GM19328 (cell line): ENCODE results near the gene PAOX.
A peak's percentile ranks its signal among the peaks of the same experiment; 100 is the strongest.

ENCODE experiments used
- ATAC-seq: cut with Tn5 transposase; IDR thresholded peaks from one replicate; pipeline ENCODE4 v1.9.1; 2021; ENCODE audit warnings: mild to moderate bottlenecking, moderate library complexity; ENCODE audit not compliant: unreplicated experiment

Gene PAOX

GRCh38 chr10:133349577-133350011 is 29.5 kb upstream of the PAOX start:
- no peak for ATAC-seq

GRCh38 chr10:133350283-133350949 is 28.6 kb upstream of the PAOX start:
- no peak for ATAC-seq

- ATAC-seq = no peak
Observed at GRCh38 chr10:133350950-133351329, 28.1 kb upstream of the PAOX start.

GRCh38 chr10:133351408-133352318 is 27.4 kb upstream of the PAOX start:
- ATAC-seq = no peak

- ATAC-seq = no peak
Observed at GRCh38 chr10:133353202-133353959, 25.7 kb upstream of the PAOX start.

GRCh38 chr10:133353988-133354605 is 25.0 kb upstream of the PAOX start:
- ATAC-seq = no peak

GRCh38 chr10:133354672-133355240 is 24.3 kb upstream of the PAOX start:
- no peak for ATAC-seq

GRCh38 chr10:133355266-133355665 is 23.8 kb upstream of the PAOX start:
- ATAC-seq = no peak

GRCh38 chr10:133355991-133356390 is 23.1 kb upstream of the PAOX start:
- no peak for ATAC-seq

- ATAC-seq = no peak
Observed at GRCh38 chr10:133356549-133357284, 22.3 kb upstream of the PAOX start.

GRCh38 chr10:133357285-133358161 is 21.5 kb upstream of the PAOX start, which contains the start of gene FUOM:
TSS of gene FUOM (minus strand) at chr10:133358019. CDS start at chr10:133358007, 12 bp downstream.
- ATAC-seq = peak; percentile 66

- no peak for ATAC-seq
Observed at GRCh38 chr10:133358162-133358924, 20.7 kb upstream of the PAOX start.

GRCh38 chr10:133358925-133359310 is 20.1 kb upstream of the PAOX start:
- no peak for ATAC-seq

- ATAC-seq = no peak
Observed at GRCh38 chr10:133359554-133359971, 19.5 kb upstream of the PAOX start.

GRCh38 chr10:133359972-133360610 is 19.0 kb upstream of the PAOX start:
- no peak for ATAC-seq

GRCh38 chr10:133361227-133361626 is 17.8 kb upstream of the PAOX start:
- ATAC-seq = no peak

- ATAC-seq = no peak
Observed at GRCh38 chr10:133361773-133362441, 17.2 kb upstream of the PAOX start.
